Spinal cord (tissue), 10 donors: ENCODE results near the gene SHROOM3. TPM values are rescaled to one million over a fixed set of nuclear protein-coding genes. Genes with fewer than 3 reads are reported as not detected.
A peak's percentile ranks its signal among the peaks of the same experiment; 100 is the strongest.

Experiments
- DNase-seq, 6 donors: peaks; one replicate each; pipeline versions ENCODE4 v3.0.0 to v3.0.0-alpha.2; 2013 to 2015; ENCODE audit warnings: low spot score in 6 of 6, low read depth in 4 of 6
- H3K27ac ChIP-seq: one replicate; pipeline ENCODE4 v1.5.1; 2013; ENCODE audit warnings: low read depth, low read length, control low read depth
- H3K27me3 ChIP-seq: one replicate; pipeline ENCODE4 v1.6.1; 2013; ENCODE audit warnings: low read length; ENCODE audit not compliant: control insufficient read depth, insufficient read depth
- H3K36me3 ChIP-seq: one replicate; pipeline ENCODE4 v1.6.1; 2013; ENCODE audit warnings: low read length; ENCODE audit not compliant: control insufficient read depth, insufficient read depth
- H3K4me1 ChIP-seq: one replicate; pipeline ENCODE4 v1.6.1; 2013; ENCODE audit warnings: low read length; ENCODE audit not compliant: control insufficient read depth, insufficient read depth
- H3K4me3 ChIP-seq: one replicate; pipeline ENCODE4 v1.5.1; 2013; ENCODE audit warnings: low read depth, low read length, control low read depth
- H3K9me3 ChIP-seq: one replicate; pipeline ENCODE4 v1.6.1; 2013; ENCODE audit warnings: low read length; ENCODE audit not compliant: control insufficient read depth, insufficient read depth
- WGBS: methylation state at CpG from one replicate; pipeline ENCODE4 v1.1.5; 2013; ENCODE audit warnings: missing lambda C conversion rate; ENCODE audit not compliant: insufficient coverage; 5-methylcytosine and 5-hydroxymethylcytosine counted together
- polyA plus RNA-seq, 2 donors: library from polyadenylated mRNA; unstranded; fragments of 120-200 nt; gene quantifications; one replicate each; pipeline ENCODE4 v1.2.1, GENCODE V29; 2013; ENCODE audit not compliant: insufficient read length in 2 of 2
- total RNA-seq, 2 donors: library from RNA; depleted of rRNA in 1 of 2; stranded (reverse); fragments of 120-200 nt in 1 of 2; fragments of >200 nt in 1 of 2; gene quantifications; one replicate each; pipeline versions ENCODE4 v1.2.3 to v1.2.4, GENCODE V29; 2013 to 2014
- donor health status: healthy.

The SHROOM3 gene
- total and polyA plus RNA-seq, 4 donors, result 11.6 to 23.3 (median 19.3) TPM

GRCh38 chr4:76591992-76592391, 157.0 kb downstream of the SHROOM3 start:
- 93% methylated on average over 3 of the region's 3 CpGs for WGBS

GRCh38 chr4:76592460-76592859, 157.4 kb downstream of the SHROOM3 start:
- H3K27ac ChIP-seq, result no peak overlapping the region
- H3K27me3 ChIP-seq, result no peaks in the 10 kb centered on the region
- H3K36me3 ChIP-seq, result no peaks in the 10 kb centered on the region
- no peak overlapping the region for H3K4me3 ChIP-seq
- DNase-seq, result no peak
- H3K9me3 ChIP-seq, result peaks cover 3% of the 10 kb centered on the region
- peaks cover 9% of the 10 kb centered on the region for H3K4me1 ChIP-seq
- WGBS, result no CpG with 5 or more reads among the region's 6 CpGs

More at GRCh38 chr4:76591992-76592391, 157.0 kb downstream of the SHROOM3 start:
- Histone ChIP-seq H3K27ac (no peak overlapping the region), H3K9me3 (peaks cover 3% of the 10 kb centered on the region), H3K4me1 (peaks cover 9% of the 10 kb centered on the region), H3K27me3 (no peaks in the 10 kb centered on the region), H3K36me3 (no peaks in the 10 kb centered on the region), H3K4me3 (no peak overlapping the region)
- no peak for DNase-seq

GRCh38 chr4:76594173-76594572, 159.1 kb downstream of the SHROOM3 start:
- no peak overlapping the region for H3K27ac ChIP-seq
- peaks cover 3% of the 10 kb centered on the region for H3K9me3 ChIP-seq
- H3K4me1 ChIP-seq, result peaks cover 4% of the 10 kb centered on the region
- no CpG with 5 or more reads among the region's 2 CpGs for WGBS
- H3K4me3 ChIP-seq, result no peak overlapping the region
- no peak for DNase-seq
- no peaks in the 10 kb centered on the region for H3K36me3 ChIP-seq
- H3K27me3 ChIP-seq, result no peaks in the 10 kb centered on the region

GRCh38 chr4:76595435-76595834, 160.4 kb downstream of the SHROOM3 start:
- Histone ChIP-seq H3K36me3 (no peaks in the 10 kb centered on the region), H3K27me3 (no peaks in the 10 kb centered on the region), H3K4me3 (no peak overlapping the region), H3K4me1 (no peaks in the 10 kb centered on the region), H3K9me3 (peaks cover 3% of the 10 kb centered on the region), H3K27ac (no peak overlapping the region)
- DNase-seq, result no peak
- no CpG with 5 or more reads among the region's 1 CpG for WGBS

GRCh38 chr4:76596713-76597112, 161.7 kb downstream of the SHROOM3 start:
- no peak overlapping the region for H3K27ac ChIP-seq
- no peak for DNase-seq
- H3K9me3 ChIP-seq, result peaks cover 3% of the 10 kb centered on the region
- WGBS, result 89% methylated on average over 3 of the region's 5 CpGs
- no peaks in the 10 kb centered on the region for H3K4me1 ChIP-seq
- H3K27me3 ChIP-seq, result no peaks in the 10 kb centered on the region
- no peaks in the 10 kb centered on the region for H3K36me3 ChIP-seq
- no peak overlapping the region for H3K4me3 ChIP-seq

- Histone ChIP-seq H3K4me3 (no peak overlapping the region), H3K36me3 (no peaks in the 10 kb centered on the region), H3K9me3 (peaks cover 3% of the 10 kb centered on the region), H3K4me1 (no peaks in the 10 kb centered on the region), H3K27me3 (no peaks in the 10 kb centered on the region), H3K27ac (no peak overlapping the region)
- DNase-seq, result no peak
- 20% methylated on average over 1 of the region's 5 CpGs for WGBS
Measured at GRCh38 chr4:76597423-76597979, 162.5 kb downstream of the SHROOM3 start.

GRCh38 chr4:76600447-76600846, 165.4 kb downstream of the SHROOM3 start:
- Histone ChIP-seq H3K4me1 (no peaks in the 10 kb centered on the region), H3K4me3 (no peak overlapping the region), H3K9me3 (peaks cover under 1% of the 10 kb centered on the region), H3K27ac (no peak overlapping the region), H3K36me3 (no peaks in the 10 kb centered on the region), H3K27me3 (no peaks in the 10 kb centered on the region)
- DNase-seq, result no peak
- WGBS, result no CpG with 5 or more reads among the region's 2 CpGs

- DNase-seq, result no peak
- no peaks in the 10 kb centered on the region for H3K9me3 ChIP-seq
- H3K4me1 ChIP-seq, result no peaks in the 10 kb centered on the region
- no peak overlapping the region for H3K4me3 ChIP-seq
- H3K36me3 ChIP-seq, result no peaks in the 10 kb centered on the region
- H3K27ac ChIP-seq, result no peak overlapping the region
- no CpG with 5 or more reads among the region's 4 CpGs for WGBS
- no peaks in the 10 kb centered on the region for H3K27me3 ChIP-seq
Measured at GRCh38 chr4:76601791-76602190, 166.8 kb downstream of the SHROOM3 start.

GRCh38 chr4:76605099-76605563, 170.1 kb downstream of the SHROOM3 start:
- DNase-seq, result peak in 1 of 6 donors; percentile 16
- Histone ChIP-seq H3K4me1 (peaks cover 4% of the 10 kb centered on the region), H3K27ac (no peak overlapping the region), H3K27me3 (no peaks in the 10 kb centered on the region), H3K9me3 (no peaks in the 10 kb centered on the region), H3K36me3 (no peaks in the 10 kb centered on the region), H3K4me3 (no peak overlapping the region)
- WGBS, result no CpG with 5 or more reads among the region's 6 CpGs

- peak in 2 of 6 donors; percentile 68 to 70 for DNase-seq
- no CpG with 5 or more reads among the region's 1 CpG for WGBS
- peaks cover 4% of the 10 kb centered on the region for H3K4me1 ChIP-seq
- no peaks in the 10 kb centered on the region for H3K27me3 ChIP-seq
- no peaks in the 10 kb centered on the region for H3K36me3 ChIP-seq
- no peak overlapping the region for H3K4me3 ChIP-seq
- H3K27ac ChIP-seq, result no peak overlapping the region
- no peaks in the 10 kb centered on the region for H3K9me3 ChIP-seq
Measured at GRCh38 chr4:76606645-76607265, 171.7 kb downstream of the SHROOM3 start.
